Measurements from ENCODE around the gene SKI. TPM values are rescaled to one million over a fixed set of nuclear protein-coding genes. Genes with fewer than 3 reads are reported as not detected.

Gene SKI
- total and polyA plus RNA-seq, 9 of the 15 experiments (the other 6 are each of a cell fraction or from before 2014, with no cell fraction given): 0.10 to 60.5 (median 4.6) TPM

GRCh38 chr1:2229037-2229864 is 1.1 kb downstream of the SKI start (continued):
- TF ChIP-seq ZNF318 (IDR thresholded peaks at IDR 0.05; ENCODE audit: borderline replicate concordance in 1 of 2, low read depth in 1 of 2): no peak
- TF ChIP-seq ARNT (IDR thresholded peaks at IDR 0.05): no peak
- peak; percentile 66 to 79 for TF ChIP-seq E2F6 (IDR thresholded peaks at IDR 0.05; ENCODE audit: borderline replicate concordance in 1 of 2, extremely low read depth in 1 of 2, insufficient read depth in 1 of 2, insufficient read length in 1 of 2, low read depth in 1 of 2, low read length in 1 of 2, poor library complexity in 1 of 2, severe bottlenecking in 1 of 2)
- no peak for TF ChIP-seq ZFP36 (IDR thresholded peaks at IDR 0.05; ENCODE audit: low read depth, low read length, partially characterized antibody)
- no peak for TF ChIP-seq TEAD1 (CRISPR knock-in tag; IDR thresholded peaks at IDR 0.05)
- TF ChIP-seq ZNF133 (CRISPR knock-in tag; IDR thresholded peaks at IDR 0.05): no peak
- no peak for TF ChIP-seq ZNF609 (CRISPR knock-in tag; IDR thresholded peaks at IDR 0.05; ENCODE audit: borderline replicate concordance)
- no peak for TF ChIP-seq ETS2 (tag; IDR thresholded peaks at IDR 0.05; ENCODE audit: borderline replicate concordance, poor library complexity, severe bottlenecking)
- TF ChIP-seq ATF4 (CRISPR knock-in tag; IDR thresholded peaks at IDR 0.05): no peak
- TF ChIP-seq ZNF124 (CRISPR knock-in tag; IDR thresholded peaks at IDR 0.05): no peak

All from K562 (cell line).